Upper lobe of left lung (tissue), 4 donors: ENCODE data around the gene SEPTIN1.

Experiments used
- CTCF ChIP-seq, 6 experiments: fragments of 450-650 bp in 4 of 6; fragments of 200-600 bp in 2 of 6; sonication (generic) in 2 of 6; IDR thresholded peaks; one replicate each; pipeline ENCODE4 v1.5.1; 2016 to 2019; ENCODE audit warnings: antibody characterized with exemption in 6 of 6
- POLR2A ChIP-seq, 4 donors: fragments of 450-650 bp; IDR thresholded peaks; one replicate each; pipeline ENCODE4 v1.5.1; 2016 to 2017; ENCODE audit warnings: antibody characterized with exemption in 4 of 4, mild to moderate bottlenecking in 2 of 4
- POLR2AphosphoS5 ChIP-seq, 2 donors: sonication (generic); formaldehyde crosslinking; IDR thresholded peaks; one replicate each; pipeline ENCODE4 v1.5.1; 2017; ENCODE audit warnings: antibody characterized with exemption in 2 of 2

GRCh38 chr16:30375864-30376263, 6.5 kb downstream of the SEPTIN1 start:
- TF ChIP-seq CTCF (IDR thresholded peaks at IDR 0.05) (no peak), POLR2AphosphoS5 (IDR thresholded peaks at IDR 0.05) (no peak), POLR2A (IDR thresholded peaks at IDR 0.05) (no peak)
